GM04503 (cell line): ENCODE measurements around the gene AGBL4.
A peak's percentile ranks its signal among the peaks of the same experiment; 100 is the strongest.

ENCODE experiments used
- DNase-seq: peaks from one replicate; pipeline ENCODE4 v3.0.0-alpha.2; 2012; ENCODE audit warnings: low read depth

Gene AGBL4

DNA sequence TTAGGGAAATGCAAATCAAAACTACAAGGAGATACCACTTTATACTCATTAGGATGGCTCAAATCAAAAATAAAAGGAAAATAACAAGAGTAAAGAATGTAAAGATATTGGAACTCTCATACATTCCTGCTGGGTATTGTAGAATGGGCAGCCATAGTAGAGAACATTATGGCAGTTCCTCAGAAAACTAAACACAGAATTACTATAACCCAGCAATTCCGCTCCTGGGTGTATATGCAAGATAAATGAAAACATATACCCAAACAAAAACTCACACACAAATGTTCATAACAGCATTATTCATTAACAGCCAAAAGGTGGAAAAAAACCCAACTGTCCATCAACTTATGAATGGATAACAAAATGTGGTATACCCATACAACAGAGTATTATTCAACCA is 1258.4 kb downstream of the AGBL4 start:
- DNase-seq: no peak

DNA sequence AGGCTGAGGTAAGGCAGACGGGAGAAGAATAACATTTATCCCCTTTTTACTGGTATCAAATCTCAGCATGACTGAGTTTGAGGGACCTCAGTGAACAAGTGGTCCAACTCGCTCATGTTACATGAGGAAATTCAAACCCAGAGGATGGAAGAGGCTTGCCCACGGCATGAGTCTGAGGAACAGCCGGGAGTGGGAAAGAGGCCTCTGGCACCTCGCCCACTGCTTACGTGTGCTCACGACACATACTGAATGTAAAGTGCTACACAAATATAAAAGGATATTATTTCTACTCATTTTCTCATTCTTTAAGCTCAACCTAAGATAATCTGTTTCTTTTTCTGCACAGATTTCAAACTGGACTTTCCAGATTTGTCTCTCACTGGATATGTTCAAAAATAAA is 1261.8 kb downstream of the AGBL4 start:
- DNase-seq: no peak

DNA sequence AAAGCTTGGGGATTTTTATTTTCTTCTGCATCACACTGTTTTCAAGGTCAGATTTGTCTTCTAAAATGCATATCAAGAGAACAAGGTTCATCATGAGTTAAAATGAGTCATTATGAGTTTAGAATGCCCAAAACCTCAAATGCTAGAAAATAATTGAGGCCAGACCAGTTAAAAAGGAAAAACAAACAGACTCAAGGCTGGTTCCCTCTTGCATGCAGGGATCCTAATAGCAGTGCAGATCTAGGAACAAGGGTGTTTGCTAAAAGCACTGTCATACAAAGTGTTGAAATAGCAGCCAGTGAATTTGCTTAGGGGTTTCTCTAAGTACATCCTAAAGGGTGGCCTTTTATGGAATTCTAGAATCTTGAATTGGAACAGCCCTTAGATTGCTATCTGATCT is 1262.3 kb downstream of the AGBL4 start:
- peak; percentile 9 for DNase-seq

DNA sequence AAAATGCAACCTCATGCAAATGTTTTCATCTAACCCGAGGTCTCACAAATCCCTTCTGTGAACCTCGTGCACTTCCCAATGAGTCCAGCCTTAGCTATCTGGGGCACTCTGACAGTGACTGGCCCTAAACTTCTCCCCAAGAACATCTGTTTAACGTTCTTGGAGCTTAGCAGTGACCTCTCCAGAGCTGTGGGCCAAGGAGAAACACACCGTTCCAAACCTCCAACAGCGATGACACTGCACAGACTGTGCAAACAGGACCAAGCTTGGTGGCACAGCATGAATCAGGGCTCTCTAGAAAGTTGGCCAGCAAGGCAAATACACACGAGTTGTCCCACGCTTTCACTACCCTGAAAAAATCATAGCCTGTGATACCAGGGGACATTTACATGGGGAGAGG is 1262.9 kb downstream of the AGBL4 start:
- DNase-seq: no peak

DNA sequence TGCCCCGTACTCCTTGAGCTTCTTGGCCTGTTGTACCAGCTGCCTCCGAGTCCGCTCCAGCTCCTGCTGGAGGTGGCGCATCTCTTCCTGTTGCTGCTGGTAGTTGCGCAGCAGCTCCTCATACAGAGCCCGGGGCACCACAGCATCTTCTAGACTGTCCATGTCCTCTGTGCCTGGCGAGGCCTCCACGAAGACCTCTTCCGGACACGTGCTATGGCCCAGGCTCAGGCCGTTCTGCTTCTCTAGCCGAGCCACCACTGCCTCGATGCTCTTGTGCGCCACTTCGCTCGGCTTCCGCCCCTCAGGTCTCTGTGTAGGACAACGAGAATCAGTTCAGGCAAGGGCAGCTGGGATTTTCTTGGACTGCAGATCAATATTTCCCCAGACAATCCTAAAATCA is 1264.8 kb downstream of the AGBL4 start:
- DNase-seq: no peak

DNA sequence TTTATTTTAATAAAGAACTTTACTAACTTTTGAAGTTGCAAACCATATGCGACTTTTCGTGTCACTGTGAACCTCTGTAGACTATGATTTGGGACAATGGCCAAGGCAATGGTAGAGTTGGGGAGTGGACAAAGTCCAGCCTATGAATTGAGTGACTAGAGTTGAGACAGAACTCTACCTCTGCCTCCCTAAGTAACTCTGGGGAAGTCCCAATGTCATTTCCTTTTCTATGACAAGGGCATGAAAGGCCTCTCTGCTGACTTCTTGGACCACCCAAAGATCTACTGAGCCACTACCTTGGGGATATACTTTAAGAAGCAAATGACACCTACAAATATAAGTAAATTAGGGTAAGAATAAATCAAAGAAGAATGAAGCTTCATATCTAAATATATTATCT is 1266.4 kb downstream of the AGBL4 start:
- no peak for DNase-seq

DNA sequence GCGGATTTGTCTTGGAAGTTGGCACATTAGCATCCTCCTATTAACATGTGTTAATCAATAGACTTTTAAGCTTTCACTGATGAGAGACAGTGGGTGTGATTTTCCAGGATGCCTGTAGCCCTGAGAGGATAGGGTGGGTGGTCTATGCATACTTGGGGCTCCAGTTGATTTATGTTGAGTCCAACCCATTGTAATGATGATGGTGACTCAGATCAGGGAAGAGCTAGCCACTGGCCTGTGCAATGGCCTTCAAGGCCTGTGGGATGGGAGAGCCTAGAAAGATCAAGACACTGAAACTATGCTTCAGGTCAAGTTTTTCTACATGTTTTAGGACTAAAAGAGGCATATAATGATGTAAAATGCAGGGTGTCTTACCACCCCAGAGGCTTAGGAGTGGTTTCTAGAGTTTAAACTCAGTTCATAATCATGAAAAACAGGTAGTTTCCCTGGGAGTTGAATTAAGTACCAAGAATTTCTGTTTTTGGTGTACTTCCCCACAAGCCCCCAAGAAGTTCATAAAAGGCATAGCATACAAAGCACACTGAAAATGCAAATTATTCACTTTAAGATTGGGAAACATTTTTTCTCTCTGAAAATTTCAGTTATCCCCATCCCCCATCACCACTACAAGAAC is 1267.0 kb downstream of the AGBL4 start:
- DNase-seq: no peak

DNA sequence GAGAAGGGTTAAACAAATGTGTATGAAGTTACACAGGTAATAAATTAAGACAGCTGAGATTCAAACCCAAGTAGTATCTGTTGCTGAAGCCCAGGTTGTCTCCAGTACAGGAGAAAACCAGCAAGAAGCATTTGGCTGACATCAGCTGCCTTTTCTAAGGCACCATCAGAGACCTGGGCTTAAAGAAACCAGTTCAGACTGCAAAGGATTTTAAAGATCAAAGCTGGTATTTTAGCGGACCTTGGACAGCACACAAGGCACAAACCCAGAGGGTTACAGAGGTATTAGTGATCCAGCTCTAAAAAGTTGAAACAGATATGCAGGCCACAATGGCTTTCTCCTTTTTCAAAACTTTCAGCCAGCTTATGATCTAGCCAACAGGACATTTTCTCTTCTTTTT is 1270.5 kb downstream of the AGBL4 start:
- no peak for DNase-seq

DNA sequence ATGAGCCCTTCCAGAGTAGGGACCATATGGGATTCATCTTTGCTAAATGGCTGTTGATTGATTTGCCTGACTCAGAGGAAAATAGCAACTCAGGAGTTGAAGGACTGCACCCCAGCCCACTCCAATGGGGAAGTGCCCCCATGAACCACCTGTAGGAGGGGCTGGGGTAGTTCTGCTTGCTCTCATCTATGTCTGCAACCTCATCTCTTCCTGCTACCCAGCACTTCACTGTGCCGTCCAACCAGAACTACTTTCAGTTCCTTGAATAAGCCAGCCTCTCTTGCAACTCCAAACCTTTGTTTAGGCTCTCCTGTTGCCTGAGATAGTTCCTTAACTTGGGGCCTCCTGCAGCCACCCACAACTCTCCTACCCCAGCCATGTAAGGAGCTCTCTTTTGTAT is 1273.6 kb downstream of the AGBL4 start:
- DNase-seq: no peak

DNA sequence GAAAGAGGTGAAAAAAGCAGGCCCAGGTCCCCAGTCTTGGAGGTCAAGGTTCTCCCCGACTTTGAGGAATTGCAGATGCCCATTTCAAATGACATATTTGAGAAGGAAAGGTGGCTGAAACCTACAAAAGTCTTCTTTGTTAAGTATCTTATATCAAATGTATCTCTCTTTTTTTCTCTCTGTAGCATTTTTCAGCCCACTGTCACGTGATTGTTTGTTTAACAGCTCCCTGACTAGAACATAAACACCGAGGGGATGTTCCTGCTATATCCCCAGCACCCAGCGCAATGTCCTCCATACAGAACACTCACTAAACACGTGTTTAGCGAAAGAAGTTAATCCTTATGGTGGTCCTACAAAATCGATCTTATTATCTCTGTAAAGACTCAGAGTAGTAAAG is 1274.7 kb downstream of the AGBL4 start:
- no peak for DNase-seq

DNA sequence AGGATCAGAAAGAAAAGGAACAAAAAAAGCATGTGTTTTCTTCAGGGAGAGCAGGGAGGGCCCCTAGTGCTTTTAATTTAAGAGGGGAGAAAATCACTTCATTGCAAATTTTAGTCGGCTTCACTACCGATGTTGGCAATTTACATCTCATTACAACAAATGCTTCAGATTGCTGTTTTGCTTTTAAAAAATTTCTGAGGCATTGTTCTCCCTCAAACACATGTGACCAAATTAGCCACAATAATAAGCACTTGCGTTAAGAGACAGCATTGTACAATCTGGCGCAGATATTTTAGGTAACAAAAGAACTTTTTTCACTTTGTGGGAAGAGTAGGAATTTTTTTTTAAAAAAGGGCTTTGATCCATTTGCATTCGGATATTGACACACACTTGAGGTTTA is 1276.8 kb downstream of the AGBL4 start:
- DNase-seq: no peak

DNA sequence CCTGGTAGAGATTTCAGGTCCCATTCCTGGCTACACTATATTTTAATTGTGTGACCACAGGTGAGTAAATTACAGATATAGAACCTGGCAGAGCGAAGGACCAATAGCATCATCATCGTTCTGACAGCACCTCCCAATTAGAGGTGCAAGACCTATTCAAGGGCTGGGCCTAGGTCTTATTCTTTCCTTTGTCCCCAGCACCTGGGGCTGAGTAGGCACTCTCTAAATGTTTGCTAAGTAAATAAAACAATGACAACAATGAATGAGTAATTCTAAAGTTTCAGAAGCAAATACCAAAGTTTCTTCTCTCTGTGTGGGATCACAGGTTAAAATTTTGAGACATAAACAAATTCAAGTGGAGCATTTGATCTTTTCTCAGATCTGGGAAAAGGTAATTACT is 1279.7 kb downstream of the AGBL4 start:
- no peak for DNase-seq

DNA sequence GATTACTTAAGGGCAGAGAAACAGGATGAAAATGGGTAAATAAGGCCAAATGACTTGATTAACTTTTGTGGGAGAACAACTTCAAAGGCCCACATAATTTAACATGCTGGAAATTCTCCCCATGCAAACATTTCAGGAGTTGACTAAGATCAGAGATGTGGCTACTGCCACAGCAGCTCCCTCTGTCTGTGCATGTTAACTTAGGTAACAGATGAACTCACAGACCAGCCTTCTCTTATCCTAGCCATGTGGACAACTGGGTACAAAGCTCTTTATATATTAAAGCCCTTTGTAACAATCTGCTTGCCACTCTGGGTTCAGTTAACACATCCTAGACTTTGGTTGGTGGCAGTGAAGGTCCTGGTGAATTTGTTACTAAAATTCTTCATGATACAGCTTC is 1280.3 kb downstream of the AGBL4 start:
- no peak for DNase-seq

DNA sequence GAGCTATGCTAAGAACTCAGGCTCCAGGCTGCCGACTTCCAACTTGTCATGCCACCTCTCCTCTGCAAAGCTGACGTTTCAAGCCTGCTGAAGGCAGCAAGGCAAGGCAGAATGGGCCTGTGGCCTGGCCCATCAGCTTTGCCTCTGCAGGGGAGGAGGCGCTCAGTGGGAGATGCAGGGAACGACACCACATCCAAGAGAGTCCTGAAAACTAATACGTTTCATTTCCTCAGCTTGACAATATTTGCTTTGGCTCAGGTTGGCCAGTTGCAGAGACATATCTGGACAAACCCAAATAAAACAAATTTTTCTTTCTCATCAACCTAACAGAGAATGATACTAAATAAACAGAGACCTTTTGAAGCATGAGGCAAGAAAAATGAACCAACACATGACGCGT is 1282.4 kb downstream of the AGBL4 start:
- no peak for DNase-seq

DNA sequence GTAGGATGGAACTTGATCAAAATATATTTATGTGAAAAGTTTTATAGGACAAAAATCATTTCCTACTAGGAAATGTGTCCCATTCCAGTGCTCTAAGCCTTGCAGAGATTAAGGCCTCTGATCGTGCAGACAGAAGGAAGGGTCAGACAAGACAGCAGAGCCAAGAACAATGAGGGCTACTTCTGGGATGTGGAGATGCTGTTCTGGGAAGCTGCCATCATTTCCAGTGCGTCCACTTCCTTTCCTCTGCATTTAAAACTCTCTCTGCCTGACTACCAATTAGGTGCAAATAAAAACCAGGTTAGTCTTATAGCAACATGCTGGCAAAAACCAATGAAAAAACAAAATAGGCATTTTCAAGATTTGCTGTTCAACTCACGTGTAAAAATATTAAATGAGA is 1283.1 kb downstream of the AGBL4 start:
- DNase-seq: no peak

DNA sequence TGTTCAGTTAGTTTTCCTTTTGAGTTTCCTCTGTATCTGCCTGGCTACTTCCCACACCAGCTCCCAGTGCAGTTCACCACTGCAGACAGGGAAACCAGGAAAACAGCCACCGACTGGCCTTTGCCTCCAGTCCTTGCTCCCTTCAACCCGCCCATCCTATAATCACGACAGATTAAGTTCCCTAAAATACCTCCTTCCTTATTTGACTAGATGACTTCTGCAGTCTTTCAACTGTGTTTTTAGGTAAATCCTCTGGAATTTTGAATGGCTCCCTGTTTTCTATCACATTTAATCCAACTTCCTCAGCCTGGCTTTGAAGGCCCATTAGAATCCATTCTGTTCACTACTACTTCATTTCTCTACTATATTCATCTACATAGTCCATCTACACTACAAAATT is 1284.7 kb downstream of the AGBL4 start:
- DNase-seq: no peak

DNA sequence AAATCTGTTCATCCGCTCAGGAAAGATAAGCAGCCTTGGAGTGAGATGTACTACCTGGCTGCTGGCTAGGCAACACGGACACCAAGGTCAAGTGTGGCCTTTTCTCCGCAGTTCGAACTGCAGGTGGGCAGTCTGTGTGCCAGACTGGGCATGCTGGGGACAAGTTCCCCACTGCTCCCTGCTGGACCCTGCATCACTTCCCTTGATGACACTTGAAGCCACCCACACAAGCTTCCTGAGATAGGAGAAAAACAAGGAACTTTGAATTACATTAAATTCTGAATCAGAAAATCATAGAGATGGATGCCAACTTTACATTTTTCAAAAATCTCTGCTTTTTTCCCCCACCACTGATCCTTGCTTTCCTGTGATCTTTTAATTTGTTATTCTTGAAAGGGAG is 1285.4 kb downstream of the AGBL4 start:
- DNase-seq: no peak

DNA sequence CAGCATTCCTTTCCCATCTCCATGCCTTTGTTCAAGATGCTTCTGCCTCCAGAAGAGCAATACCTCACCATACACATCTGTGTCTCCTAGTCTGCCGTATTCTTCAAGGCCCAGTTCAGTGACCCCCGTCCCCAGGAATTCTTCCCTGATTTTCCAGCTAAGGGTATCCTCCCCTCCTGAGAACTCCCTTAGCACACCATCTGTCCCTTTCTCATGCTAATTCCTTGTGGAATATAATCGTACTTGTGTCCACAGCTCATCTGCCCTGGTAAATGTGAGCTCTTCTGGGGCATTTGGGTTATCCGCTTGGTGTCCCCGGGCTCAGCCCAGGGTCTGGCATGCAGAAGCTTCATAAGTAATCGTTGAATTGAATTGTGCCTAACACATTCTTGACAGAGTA is 1288.0 kb downstream of the AGBL4 start:
- no peak for DNase-seq

DNA sequence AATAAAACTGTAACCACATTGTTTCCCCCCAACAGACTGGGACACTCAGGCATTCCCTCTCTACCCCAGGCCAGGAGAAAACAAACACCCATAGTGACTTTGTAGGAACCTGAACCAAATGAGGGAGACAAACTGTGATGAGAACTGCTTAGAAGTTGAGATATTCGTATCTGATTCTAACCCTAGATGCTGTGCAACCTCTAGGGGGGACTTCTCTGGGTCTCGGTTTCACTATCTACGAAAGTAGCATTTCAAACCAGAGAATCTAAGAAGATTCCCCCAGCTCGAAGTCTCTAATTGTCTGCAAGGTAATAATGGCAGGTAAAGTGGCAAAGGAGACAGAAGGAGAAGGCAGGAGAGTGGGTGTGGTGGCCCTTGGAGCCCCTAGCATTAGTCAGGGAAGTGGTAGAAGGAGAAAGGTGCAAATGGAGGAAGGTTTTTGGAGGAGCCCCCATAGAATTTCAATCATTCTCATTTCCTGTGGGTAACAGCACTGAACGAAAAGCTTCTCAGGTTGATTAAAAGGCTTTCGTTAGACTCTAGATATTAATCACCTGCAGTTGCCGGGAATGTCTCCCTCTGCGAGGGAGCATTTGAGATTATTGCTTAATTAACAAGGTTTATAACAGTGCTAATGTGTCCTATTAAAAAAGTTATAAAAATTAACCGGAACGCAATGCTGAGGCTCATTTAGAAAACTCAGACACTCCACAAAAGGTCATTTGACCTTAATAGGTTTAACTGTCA is 1293.4 kb downstream of the AGBL4 start:
- no peak for DNase-seq

DNA sequence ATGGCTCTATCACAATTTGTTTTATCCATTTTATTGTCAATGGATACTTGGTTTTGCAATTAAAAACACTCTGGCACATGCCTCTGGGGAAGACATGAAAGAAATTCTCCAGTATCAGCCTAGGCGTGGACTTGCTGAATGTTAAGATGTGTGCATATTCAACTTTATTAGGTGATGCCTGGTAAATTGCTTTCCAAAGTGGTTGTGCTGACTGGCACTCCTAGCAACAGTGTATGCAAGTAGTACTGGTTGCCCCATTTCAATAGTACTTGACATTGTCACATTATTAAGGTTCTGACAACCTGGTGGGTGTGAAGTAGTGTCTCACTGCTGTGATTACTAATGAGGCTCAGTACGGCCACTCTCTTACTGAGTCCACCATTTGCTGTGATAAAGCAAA is 1295.2 kb downstream of the AGBL4 start:
- no peak for DNase-seq

DNA sequence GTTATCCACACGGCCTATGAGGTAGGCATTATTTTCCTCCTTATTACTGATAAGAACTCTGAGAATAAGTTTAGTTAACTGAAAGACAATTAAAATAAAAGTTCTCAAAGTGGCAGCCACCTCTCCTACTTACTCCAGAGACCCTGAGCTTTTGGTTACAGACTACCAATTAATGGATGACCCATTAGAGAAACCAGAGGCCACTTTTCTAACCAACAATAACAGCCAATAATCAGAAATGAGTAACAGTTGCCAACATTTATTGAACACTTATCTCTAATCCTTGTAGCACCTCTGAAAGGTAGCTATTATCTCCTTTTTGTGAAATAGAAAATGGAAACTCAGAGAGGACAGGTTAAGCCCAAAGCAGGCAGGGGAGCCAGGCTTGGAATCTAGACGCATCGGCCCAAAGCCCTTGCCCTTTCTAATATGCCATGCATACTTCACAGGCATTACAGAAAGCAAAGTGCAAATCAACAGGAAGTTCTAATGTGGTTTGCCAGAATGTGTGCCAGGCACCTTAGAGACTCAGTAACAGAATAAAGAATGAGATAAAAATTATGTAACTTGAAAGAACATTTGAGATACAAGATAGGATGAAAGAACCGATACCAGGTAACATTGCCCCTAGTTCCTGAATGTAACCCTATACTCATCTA is 1297.1 kb downstream of the AGBL4 start:
- DNase-seq: no peak

DNA sequence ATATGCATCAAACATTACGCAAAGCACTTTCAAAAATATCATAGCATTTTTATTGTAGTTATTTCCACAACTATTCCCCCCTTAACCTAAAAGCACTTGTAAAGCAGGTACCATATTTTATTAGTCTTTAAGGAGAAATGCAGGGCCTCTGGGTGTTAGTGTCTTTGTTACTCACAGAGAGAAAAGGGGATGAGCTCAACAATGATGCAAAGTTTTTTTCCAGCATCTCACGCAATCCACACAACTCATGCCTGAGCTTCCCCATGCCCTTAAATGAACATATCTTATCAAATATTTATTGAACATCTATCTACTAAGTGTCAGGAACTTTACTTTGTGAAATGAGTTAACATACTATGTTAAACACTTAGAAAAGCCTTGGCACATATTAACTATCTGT is 1297.6 kb downstream of the AGBL4 start:
- no peak for DNase-seq

DNA sequence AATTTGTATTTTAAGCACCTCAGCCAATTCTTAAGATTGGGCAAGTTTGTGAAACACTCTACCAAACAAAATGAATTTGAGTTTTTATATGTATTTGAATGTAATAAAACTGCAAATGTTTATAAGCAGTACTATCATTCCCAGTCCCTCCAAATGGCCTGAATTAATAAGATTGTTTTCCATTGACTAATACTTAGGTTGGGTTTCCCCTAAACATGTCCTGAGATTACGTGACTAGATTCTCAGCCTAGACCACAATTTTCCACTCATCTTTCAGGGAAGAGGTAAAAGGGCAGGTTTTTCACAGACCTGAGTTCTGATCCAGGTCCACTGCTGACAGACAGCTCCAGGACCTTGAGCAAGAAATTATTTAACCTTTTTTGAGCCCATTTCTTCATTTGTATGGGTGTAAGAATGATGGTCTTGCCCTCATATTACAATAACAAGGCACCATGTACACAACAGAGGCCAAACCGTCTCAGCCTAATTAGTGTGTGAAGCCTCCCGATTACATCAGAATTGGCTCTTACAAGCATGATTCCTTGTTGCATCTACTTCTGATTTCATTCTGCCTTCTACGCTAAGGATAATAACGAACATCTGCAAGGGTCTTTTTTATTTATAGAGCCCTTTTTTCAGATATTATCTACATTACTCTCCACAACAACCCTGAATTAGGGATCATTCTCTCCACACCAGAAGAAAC is 1298.3 kb downstream of the AGBL4 start:
- DNase-seq: no peak
